Prostate gland (tissue), 2 donors: ENCODE measurements around the gene CARS1. TPM values are rescaled to one million over a fixed set of nuclear protein-coding genes. Genes with fewer than 3 reads are reported as not detected.

Experiments used
- DNase-seq: peaks from one replicate; pipeline ENCODE4 v3.0.0-alpha.2; 2019; ENCODE audit warnings: low spot score
- H3K27ac ChIP-seq, 2 donors: fragments of 200-600 bp; sonication (generic); 2 replicates each; pipeline ENCODE4 v1.5.1; 2017 to 2019
- H3K27me3 ChIP-seq: fragments of 200-600 bp; sonication (generic); replicated peaks from 2 replicates; pipeline ENCODE4 v1.5.1; 2019; ENCODE audit not compliant: insufficient read depth
- H3K36me3 ChIP-seq, 2 donors: fragments of 200-600 bp; sonication (generic); 1 replicate in 1 of 2; 2 replicates in 1 of 2; pipeline versions ENCODE4 v1.5.1 to v1.8.1; 2017 to 2019
- H3K4me1 ChIP-seq: fragments of 200-600 bp; sonication (generic); replicated peaks from 2 replicates; pipeline ENCODE4 v1.5.1; 2019
- H3K4me3 ChIP-seq, 2 donors: fragments of 200-600 bp; sonication (generic); 2 replicates each; pipeline ENCODE4 v1.5.1; 2017 to 2019
- H3K9me3 ChIP-seq: fragments of 200-600 bp; sonication (generic); 2 replicates; pipeline ENCODE4 v1.5.1; 2017
- CTCF ChIP-seq, 4 experiments: fragments of 200-600 bp in 2 of 4; fragments of 450-650 bp in 2 of 4; sonication (generic) in 2 of 4; IDR thresholded peaks; 1 replicate in 3 of 4; 2 replicates in 1 of 4; pipeline ENCODE4 v1.5.1; 2016 to 2019; ENCODE audit warnings: antibody characterized with exemption in 4 of 4, mild to moderate bottlenecking in 2 of 4, moderate library complexity in 2 of 4
- POLR2A ChIP-seq: fragments of 450-650 bp; IDR thresholded peaks from one replicate; pipeline ENCODE4 v1.6.1; 2016; ENCODE audit warnings: antibody characterized with exemption, mild to moderate bottlenecking
- POLR2AphosphoS5 ChIP-seq: sonication (generic); formaldehyde crosslinking; IDR thresholded peaks from one replicate; pipeline ENCODE4 v1.6.1; 2017; ENCODE audit warnings: antibody characterized with exemption
- WGBS: methylation state at CpG from one replicate; pipeline ENCODE4 v1.1.5; 2018; 5-methylcytosine and 5-hydroxymethylcytosine counted together
- intact Hi-C: fragments of 100-400 bp; cut with DNase I; formaldehyde crosslinking; loops from one replicate; pipeline ENCODE4 v1.14.2; 2022
- total RNA-seq, 2 donors: library from RNA; depleted of rRNA; stranded (reverse); fragments of >200 nt; gene quantifications; one replicate each; pipeline ENCODE4 v1.1.0, GENCODE V29; 2016

The CARS1 gene
- total RNA-seq, 2 donors from 2014 or later, result 25.6 to 28.9 TPM

- Histone ChIP-seq H3K27me3 (no peaks in the 10 kb centered on the region), H3K4me3 (no peak overlapping the region), H3K36me3 (peaks cover 0 to 8% of the 10 kb centered on the region in 2 donors), H3K4me1 (peaks cover 8% of the 10 kb centered on the region), H3K9me3 (no peaks in the 10 kb centered on the region), H3K27ac (peak overlapping the region in 1 of 2 donors; percentile 4)
- TF ChIP-seq POLR2A, result no peak
- TF ChIP-seq POLR2AphosphoS5, result peak; percentile 35
- 26% methylated on average over 18 of the region's 18 CpGs for WGBS
- intact Hi-C loops, result no loop called here
- DNase-seq, result peak; percentile 25
Measured at GRCh38 chr11:3030289-3031070, 26.7 kb downstream of the CARS1 start.

GRCh38 chr11:3028813-3029212 lies 28.4 kb downstream of the CARS1 start:
- DNase-seq, result no peak
- Histone ChIP-seq H3K4me1 (peaks cover 8% of the 10 kb centered on the region), H3K9me3 (no peaks in the 10 kb centered on the region), H3K4me3 (no peak overlapping the region), H3K27ac (no peak overlapping the region), H3K27me3 (no peaks in the 10 kb centered on the region), H3K36me3 (peaks cover 0 to 8% of the 10 kb centered on the region in 2 donors)
- intact Hi-C loops, result no loop called here
- 83% methylated on average over 9 of the region's 9 CpGs for WGBS
- TF ChIP-seq CTCF (IDR thresholded peaks at IDR 0.05) (no peak), POLR2AphosphoS5 (no peak), POLR2A (no peak)

GRCh38 chr11:3026803-3027202 lies 30.4 kb downstream of the CARS1 start:
- peaks cover 8% of the 10 kb centered on the region for H3K4me1 ChIP-seq
- DNase-seq, result no peak
- H3K4me3 ChIP-seq, result no peak overlapping the region
- intact Hi-C loops, result no loop called here
- H3K9me3 ChIP-seq, result no peaks in the 10 kb centered on the region
- H3K36me3 ChIP-seq, result peaks cover 0 to 8% of the 10 kb centered on the region in 2 donors
- H3K27me3 ChIP-seq, result no peaks in the 10 kb centered on the region
- WGBS, result 98% methylated on average over 8 of the region's 8 CpGs
- no peak for TF ChIP-seq CTCF (IDR thresholded peaks at IDR 0.05)
- no peak for TF ChIP-seq POLR2AphosphoS5
- no peak for TF ChIP-seq POLR2A
- H3K27ac ChIP-seq, result no peak overlapping the region

- no peaks in the 10 kb centered on the region for H3K36me3 ChIP-seq
- no peak overlapping the region for H3K27ac ChIP-seq
- peaks cover 3% of the 10 kb centered on the region for H3K4me1 ChIP-seq
- no peak for DNase-seq
- WGBS, result 78% methylated on average over 4 of the region's 4 CpGs
- no peaks in the 10 kb centered on the region for H3K27me3 ChIP-seq
- H3K4me3 ChIP-seq, result no peak overlapping the region
- intact Hi-C loops, result no loop called here
- H3K9me3 ChIP-seq, result no peaks in the 10 kb centered on the region
- TF ChIP-seq CTCF (IDR thresholded peaks at IDR 0.05), result no peak
- TF ChIP-seq POLR2A, result no peak
- TF ChIP-seq POLR2AphosphoS5, result no peak
Measured at GRCh38 chr11:3022982-3023381, 34.2 kb downstream of the CARS1 start.

GRCh38 chr11:3022300-3022967 lies 34.8 kb downstream of the CARS1 start:
- H3K36me3 ChIP-seq, result no peaks in the 10 kb centered on the region
- intact Hi-C loops, result no loop called here

More at GRCh38 chr11:3022300-3022967, 34.8 kb downstream of the CARS1 start:
- TF ChIP-seq POLR2A, result no peak
- no peak for TF ChIP-seq CTCF (IDR thresholded peaks at IDR 0.05)
- TF ChIP-seq POLR2AphosphoS5, result no peak
- Histone ChIP-seq H3K27me3 (no peaks in the 10 kb centered on the region), H3K4me3 (no peak overlapping the region), H3K27ac (no peak overlapping the region), H3K9me3 (no peaks in the 10 kb centered on the region), H3K4me1 (peaks cover 3% of the 10 kb centered on the region)
- no peak for DNase-seq
- 86% methylated on average over 14 of the region's 14 CpGs for WGBS
